Parathyroid adenoma (tissue), 2 donors: Measurements from ENCODE around the gene ARFRP1.
A peak's percentile ranks its signal among the peaks of the same experiment; 100 is the strongest.

Experiments used
- H2AFZ ChIP-seq: fragments of 300-600 bp; sonication (generic); one replicate; pipeline ENCODE4 v1.7.0; 2017; ENCODE audit warnings: antibody characterized with exemption, mild to moderate bottlenecking
- H3K27ac ChIP-seq: fragments of 300-600 bp; sonication (generic); one replicate; pipeline ENCODE4 v1.7.0; 2017
- H3K27me3 ChIP-seq: fragments of 300-600 bp; sonication (generic); one replicate; pipeline ENCODE4 v1.7.0; 2017; ENCODE audit warnings: low read length; ENCODE audit not compliant: control insufficient read depth, insufficient read depth
- H3K36me3 ChIP-seq: fragments of 300-600 bp; sonication (generic); one replicate; pipeline ENCODE4 v1.7.0; 2017; ENCODE audit warnings: low read length; ENCODE audit not compliant: control insufficient read depth, insufficient read depth
- H3K4me1 ChIP-seq: fragments of 300-600 bp; sonication (generic); one replicate; pipeline ENCODE4 v1.7.0; 2017; ENCODE audit warnings: control low read depth
- H3K4me2 ChIP-seq: fragments of 300-600 bp; sonication (generic); one replicate; pipeline ENCODE4 v1.7.0; 2017; ENCODE audit warnings: low read length
- H3K4me3 ChIP-seq: fragments of 300-600 bp; sonication (generic); one replicate; pipeline ENCODE4 v1.7.0; 2017; ENCODE audit warnings: low read depth, low read length
- H3K79me2 ChIP-seq: fragments of 300-600 bp; sonication (generic); one replicate; pipeline ENCODE4 v1.7.0; 2017; ENCODE audit warnings: control low read depth
- H3K9ac ChIP-seq: fragments of 300-600 bp; sonication (generic); one replicate; pipeline ENCODE4 v1.7.0; 2017; ENCODE audit warnings: mild to moderate bottlenecking
- H3K9me3 ChIP-seq: fragments of 300-600 bp; sonication (generic); one replicate; pipeline ENCODE4 v1.7.0; 2017; ENCODE audit warnings: low read length; ENCODE audit not compliant: control insufficient read depth
- TF ChIP-seq, protein P1 (sequence below): fragments of 300-600 bp; sonication (generic); IDR thresholded peaks from one replicate; pipeline ENCODE4 v1.7.0; 2017; ENCODE audit warnings: antibody characterized with exemption, mild to moderate bottlenecking
- donor health status: primary hyperparathyroidism.

Gene ARFRP1

DNA sequence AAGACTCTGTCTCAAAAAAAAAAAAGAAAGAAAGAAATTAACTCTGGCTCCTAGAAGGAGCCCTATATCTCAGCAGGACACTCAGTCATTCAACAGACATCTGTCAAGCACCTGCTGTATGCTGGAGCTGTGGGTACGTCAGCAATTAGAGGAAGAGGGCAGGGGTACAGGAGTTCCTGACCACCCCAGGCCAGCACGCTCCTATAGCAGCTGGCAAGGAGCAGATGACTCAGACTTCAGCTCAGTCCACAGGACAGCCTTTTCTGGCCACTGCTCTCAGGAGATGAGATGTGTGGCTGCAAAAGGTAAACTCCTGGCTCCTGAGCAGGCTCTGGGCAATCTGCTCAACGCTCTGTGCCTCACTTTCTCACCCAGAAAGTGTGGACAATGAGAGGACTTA, 51.3 kb downstream of the ARFRP1 start:
- H3K9ac ChIP-seq, result no peak overlapping the region
- TF ChIP-seq, protein P1, sequence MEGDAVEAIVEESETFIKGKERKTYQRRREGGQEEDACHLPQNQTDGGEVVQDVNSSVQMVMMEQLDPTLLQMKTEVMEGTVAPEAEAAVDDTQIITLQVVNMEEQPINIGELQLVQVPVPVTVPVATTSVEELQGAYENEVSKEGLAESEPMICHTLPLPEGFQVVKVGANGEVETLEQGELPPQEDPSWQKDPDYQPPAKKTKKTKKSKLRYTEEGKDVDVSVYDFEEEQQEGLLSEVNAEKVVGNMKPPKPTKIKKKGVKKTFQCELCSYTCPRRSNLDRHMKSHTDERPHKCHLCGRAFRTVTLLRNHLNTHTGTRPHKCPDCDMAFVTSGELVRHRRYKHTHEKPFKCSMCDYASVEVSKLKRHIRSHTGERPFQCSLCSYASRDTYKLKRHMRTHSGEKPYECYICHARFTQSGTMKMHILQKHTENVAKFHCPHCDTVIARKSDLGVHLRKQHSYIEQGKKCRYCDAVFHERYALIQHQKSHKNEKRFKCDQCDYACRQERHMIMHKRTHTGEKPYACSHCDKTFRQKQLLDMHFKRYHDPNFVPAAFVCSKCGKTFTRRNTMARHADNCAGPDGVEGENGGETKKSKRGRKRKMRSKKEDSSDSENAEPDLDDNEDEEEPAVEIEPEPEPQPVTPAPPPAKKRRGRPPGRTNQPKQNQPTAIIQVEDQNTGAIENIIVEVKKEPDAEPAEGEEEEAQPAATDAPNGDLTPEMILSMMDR, result no peak
- peaks cover 20% of the 10 kb centered on the region for H3K79me2 ChIP-seq
- H3K4me1 ChIP-seq, result peaks cover 24% of the 10 kb centered on the region
- H3K4me2 ChIP-seq, result no peak overlapping the region
- H3K36me3 ChIP-seq, result no peaks in the 10 kb centered on the region
- no peak overlapping the region for H2AFZ ChIP-seq
- H3K27ac ChIP-seq, result no peak overlapping the region
- no peaks in the 10 kb centered on the region for H3K9me3 ChIP-seq
- no peaks in the 10 kb centered on the region for H3K27me3 ChIP-seq
- H3K4me3 ChIP-seq, result no peak overlapping the region

DNA sequence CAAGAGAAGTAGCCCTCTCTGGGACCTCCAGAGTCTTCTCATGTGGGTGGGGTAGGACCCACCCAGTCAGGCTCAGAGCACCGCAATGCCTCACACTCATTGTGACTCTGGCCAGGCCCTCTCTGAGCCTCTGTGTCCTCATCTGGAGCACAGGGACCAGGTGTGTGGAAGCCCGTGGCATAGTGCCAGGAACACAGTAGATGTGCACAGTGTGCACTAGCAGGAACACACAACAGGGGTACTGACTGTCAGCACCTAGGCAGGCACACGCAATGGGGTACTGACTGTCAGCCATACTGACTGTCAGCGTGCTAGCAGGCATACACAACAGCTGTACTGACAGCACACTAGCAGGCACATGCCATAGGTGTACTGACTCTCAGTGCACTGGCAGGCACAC, 52.5 kb downstream of the ARFRP1 start:
- Histone ChIP-seq H3K4me2 (no peak overlapping the region), H3K9me3 (no peaks in the 10 kb centered on the region), H3K27me3 (no peaks in the 10 kb centered on the region), H3K27ac (no peak overlapping the region), H3K4me1 (peaks cover 28% of the 10 kb centered on the region), H3K79me2 (peaks cover 14% of the 10 kb centered on the region), H3K9ac (no peak overlapping the region), H3K4me3 (no peak overlapping the region), H3K36me3 (no peaks in the 10 kb centered on the region), H2AFZ (no peak overlapping the region)
- TF ChIP-seq, protein P1, result no peak

DNA sequence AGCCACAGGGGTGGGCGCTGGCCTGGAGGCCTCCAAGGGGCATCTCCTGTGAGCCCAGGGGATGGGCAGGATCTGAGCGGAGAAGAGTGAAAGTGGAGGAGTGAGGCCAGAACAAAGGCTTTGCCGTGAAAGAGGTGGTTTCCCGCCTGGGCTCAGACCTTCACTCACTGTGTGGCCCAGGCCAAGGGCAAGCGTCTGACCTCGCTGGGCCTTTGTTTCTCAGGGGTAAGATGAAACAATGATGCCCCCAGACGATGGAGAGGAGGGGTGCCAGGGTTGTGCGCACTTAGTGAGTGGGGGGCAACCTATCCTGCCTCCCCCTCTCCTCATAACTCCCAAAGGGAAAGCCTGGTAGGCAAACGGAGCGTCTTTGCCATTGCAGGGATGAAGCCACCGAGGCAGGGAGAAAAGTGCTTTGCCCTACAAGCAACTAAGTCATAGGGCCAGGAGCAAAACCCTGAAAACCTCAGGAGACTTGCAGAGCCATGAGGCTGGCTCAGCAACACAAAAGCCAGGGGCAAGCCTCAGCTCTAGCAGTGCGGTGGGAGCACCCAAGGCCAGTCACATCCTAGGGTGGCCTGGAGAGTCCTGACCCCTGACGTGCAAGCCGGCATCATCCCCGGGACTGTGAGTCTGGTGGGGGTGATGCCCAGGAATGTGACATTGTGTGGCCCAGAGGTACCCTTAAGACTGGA, 53.7 kb downstream of the ARFRP1 start:
- no peak overlapping the region for H3K9ac ChIP-seq
- H3K27ac ChIP-seq, result peak overlapping the region; percentile 86

DNA sequence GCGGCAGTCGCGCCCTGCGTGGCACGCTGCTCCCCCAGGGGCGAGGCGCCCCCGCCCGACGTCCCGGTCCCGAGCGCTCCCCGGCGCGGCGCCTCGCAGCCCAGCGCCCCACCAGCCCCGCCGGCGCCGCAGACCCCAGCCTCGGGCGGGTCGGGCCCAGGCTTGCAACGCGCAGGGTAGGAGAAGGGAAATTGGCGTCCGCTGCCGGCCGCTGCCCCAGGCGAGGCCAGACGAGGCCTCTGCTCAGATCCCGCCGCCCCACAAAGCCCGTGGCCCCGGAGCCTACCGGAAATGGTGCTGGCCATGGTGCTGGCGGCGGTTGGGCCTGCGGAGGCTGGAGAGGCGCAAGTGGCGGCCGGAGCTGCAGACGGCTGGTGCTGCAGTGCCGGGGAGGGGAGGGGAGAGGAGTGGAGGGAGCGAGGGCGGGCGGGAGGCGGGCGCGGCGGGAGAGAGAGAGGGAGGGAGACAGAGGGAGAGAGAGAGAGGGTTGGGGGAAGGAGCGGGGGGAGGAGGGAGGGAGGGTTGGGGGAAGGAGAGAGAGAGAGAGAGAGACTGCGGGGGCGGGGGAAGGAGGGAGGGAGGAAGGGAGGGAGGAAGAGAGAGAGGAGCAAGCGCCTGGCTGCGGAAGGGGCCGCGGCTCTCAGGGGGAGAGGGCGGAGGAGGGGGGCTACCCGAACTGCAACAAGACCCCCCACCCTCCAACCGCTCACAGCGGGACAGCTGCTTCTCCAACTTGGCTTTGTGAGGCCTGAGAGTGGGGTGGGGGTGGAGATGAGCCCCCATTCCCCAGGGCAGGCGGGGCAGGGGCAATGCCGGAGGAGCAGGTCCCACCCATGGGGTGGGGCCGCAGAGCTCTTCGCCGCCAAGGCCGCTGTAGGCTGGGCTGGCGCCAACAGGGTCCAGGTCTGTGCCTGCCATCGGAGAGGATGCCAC, 54.5 kb downstream of the ARFRP1 start, which contains the start of gene STMN3:
STMN3 (minus strand) TSS at position 384 of the 933 bp plus-strand sequence; CDS start at position 305, 79 bp downstream.
- Histone ChIP-seq H2AFZ (peak within 1 kb of the TSS; percentile 88), H3K4me1 (peaks cover 22% of the 10 kb centered on the region), H3K27ac (peak within 1 kb of the TSS; percentile 86), H3K36me3 (no peaks in the 10 kb centered on the region), H3K27me3 (no peaks in the 10 kb centered on the region), H3K9ac (peak within 1 kb of the TSS; percentile 19), H3K4me2 (peak within 1 kb of the TSS; percentile 77), H3K9me3 (no peaks in the 10 kb centered on the region), H3K79me2 (peaks cover 4% of the 10 kb centered on the region), H3K4me3 (peak within 1 kb of the TSS; percentile 52)
- TF ChIP-seq, protein P1, result no peak

More for the DNA sequence above, 53.7 kb downstream of the ARFRP1 start:
- H3K36me3 ChIP-seq, result no peaks in the 10 kb centered on the region
- peak overlapping the region; percentile 42 for H3K4me3 ChIP-seq
- H3K79me2 ChIP-seq, result peaks cover 8% of the 10 kb centered on the region
- H3K4me2 ChIP-seq, result peak overlapping the region; percentile 77
- H3K9me3 ChIP-seq, result no peaks in the 10 kb centered on the region
- peak overlapping the region; percentile 88 for H2AFZ ChIP-seq
- TF ChIP-seq, protein P1, result no peak
- H3K27me3 ChIP-seq, result no peaks in the 10 kb centered on the region
- H3K4me1 ChIP-seq, result peaks cover 25% of the 10 kb centered on the region
